Brain microvascular endothelial cell (primary cell): Measurements from ENCODE around the gene RBFOX2.

Experiments
- DNase-seq: peaks from one replicate; pipeline ENCODE4 v3.0.0-alpha.2; 2020
- H3K27ac ChIP-seq: fragments of 250-450 bp; sonication (Bioruptor Pico); 2 replicates; pipeline ENCODE4 v1.5.1; 2020; ENCODE audit warnings: mild to moderate bottlenecking, moderate library complexity
- H3K27me3 ChIP-seq: fragments of 250-450 bp; sonication (Bioruptor Pico); replicated peaks from 2 replicates; pipeline ENCODE4 v1.5.1; 2020; ENCODE audit warnings: mild to moderate bottlenecking
- H3K36me3 ChIP-seq: fragments of 250-450 bp; sonication (Bioruptor Pico); replicated peaks from 2 replicates; pipeline ENCODE4 v1.5.1; 2020; ENCODE audit warnings: mild to moderate bottlenecking
- H3K4me3 ChIP-seq: 2 replicates; pipeline ENCODE4 v1.5.1; 2011; ENCODE audit warnings: low read depth, mild to moderate bottlenecking, control low read depth, low read length, moderate library complexity
- in situ Hi-C: cut with HindIII; loops from 2 replicates; pipeline ENCODE4 v1.10.0; 2017; ENCODE audit warnings: low sequenced_read_pairs, low pct_ligation_motif_present
- TF ChIP-seq, protein P1 (sequence below): IDR thresholded peaks from 2 replicates; pipeline ENCODE4 v1.5.1; 2011; ENCODE audit warnings: low read depth, mild to moderate bottlenecking, moderate library complexity, low read length, control low read depth, inconsistent platforms; ENCODE audit errors: missing control alignments

RBFOX2 gene

DNA sequence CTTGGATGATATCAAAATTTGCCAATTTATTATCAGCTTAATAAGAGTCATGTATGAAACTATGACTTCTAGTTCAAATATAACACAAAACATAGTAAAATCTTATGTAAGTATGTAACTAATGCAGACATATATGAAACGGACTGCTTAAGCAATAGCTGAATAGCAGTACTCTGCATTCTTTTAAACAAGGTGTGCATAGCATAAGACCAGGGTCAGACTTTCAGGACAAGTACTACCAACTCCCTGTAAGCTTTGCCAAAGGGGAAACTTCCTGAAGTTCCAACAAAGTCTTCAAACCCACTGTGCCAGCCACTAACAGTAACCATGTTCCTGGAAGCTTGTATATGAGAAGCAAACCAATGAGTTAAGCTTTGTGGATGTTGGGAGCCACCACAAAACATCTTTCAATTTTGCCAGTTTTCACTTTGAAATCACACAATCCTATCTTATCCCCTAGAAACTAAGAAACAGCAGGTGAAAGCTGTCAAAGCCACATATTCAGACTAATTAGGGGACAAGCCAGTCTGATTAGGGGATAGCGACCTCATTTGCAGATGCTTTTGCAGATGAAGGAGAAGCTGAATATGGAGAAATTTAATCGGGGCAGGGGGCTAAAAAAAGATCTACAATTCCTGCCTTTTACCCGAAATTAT is 13.3 kb downstream of the RBFOX2 start:
- TF ChIP-seq, protein P1, sequence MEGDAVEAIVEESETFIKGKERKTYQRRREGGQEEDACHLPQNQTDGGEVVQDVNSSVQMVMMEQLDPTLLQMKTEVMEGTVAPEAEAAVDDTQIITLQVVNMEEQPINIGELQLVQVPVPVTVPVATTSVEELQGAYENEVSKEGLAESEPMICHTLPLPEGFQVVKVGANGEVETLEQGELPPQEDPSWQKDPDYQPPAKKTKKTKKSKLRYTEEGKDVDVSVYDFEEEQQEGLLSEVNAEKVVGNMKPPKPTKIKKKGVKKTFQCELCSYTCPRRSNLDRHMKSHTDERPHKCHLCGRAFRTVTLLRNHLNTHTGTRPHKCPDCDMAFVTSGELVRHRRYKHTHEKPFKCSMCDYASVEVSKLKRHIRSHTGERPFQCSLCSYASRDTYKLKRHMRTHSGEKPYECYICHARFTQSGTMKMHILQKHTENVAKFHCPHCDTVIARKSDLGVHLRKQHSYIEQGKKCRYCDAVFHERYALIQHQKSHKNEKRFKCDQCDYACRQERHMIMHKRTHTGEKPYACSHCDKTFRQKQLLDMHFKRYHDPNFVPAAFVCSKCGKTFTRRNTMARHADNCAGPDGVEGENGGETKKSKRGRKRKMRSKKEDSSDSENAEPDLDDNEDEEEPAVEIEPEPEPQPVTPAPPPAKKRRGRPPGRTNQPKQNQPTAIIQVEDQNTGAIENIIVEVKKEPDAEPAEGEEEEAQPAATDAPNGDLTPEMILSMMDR: no peak
- H3K36me3 ChIP-seq: no peaks in the 10 kb centered on the region
- no peaks in the 10 kb centered on the region for H3K27me3 ChIP-seq
- H3K4me3 ChIP-seq: no peak overlapping the region
- H3K27ac ChIP-seq: no peak overlapping the region
- no peak for DNase-seq
- in situ Hi-C loops: no loop called here

DNA sequence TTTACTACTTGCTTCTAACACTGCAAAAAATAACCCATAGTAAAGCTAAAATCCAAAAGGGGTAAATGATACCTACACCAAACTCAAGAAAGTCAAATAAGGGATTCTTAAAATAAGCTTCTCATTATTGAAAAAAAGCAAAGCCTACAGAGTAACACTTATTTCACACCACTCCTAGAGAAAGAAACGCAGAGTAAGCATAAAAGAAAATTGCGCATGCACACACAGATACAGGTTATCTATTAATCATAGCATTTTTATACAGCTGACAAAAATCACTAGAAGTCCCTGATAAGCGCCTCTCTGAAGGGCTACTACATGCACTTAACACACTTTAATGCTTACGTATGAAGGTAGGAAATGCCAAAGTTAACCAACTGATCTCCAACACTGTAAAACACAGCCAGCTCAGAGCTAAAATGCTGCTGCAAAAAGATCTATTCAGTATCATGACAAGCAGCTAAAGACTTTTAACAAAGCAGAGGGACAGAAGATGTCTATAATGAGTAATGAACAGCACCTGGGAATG is 14.0 kb downstream of the RBFOX2 start:
- Histone ChIP-seq H3K27me3 (no peaks in the 10 kb centered on the region), H3K27ac (no peak overlapping the region), H3K36me3 (no peaks in the 10 kb centered on the region), H3K4me3 (no peak overlapping the region)
- TF ChIP-seq, protein P1: no peak
- DNase-seq: no peak
- in situ Hi-C loops: no loop called here

- Histone ChIP-seq H3K4me3 (no peak overlapping the region), H3K27ac (no peak overlapping the region), H3K27me3 (no peaks in the 10 kb centered on the region), H3K36me3 (no peaks in the 10 kb centered on the region)
- TF ChIP-seq, protein P1: no peak
- no peak for DNase-seq
- in situ Hi-C loops: no loop called here
These were observed 16.3 kb downstream of the RBFOX2 start for GRCh38 chr22:36012332-36012731.

- no peak overlapping the region for H3K4me3 ChIP-seq
- peak overlapping the region; percentile 31 for H3K27ac ChIP-seq
- in situ Hi-C loops: no loop called here
- H3K36me3 ChIP-seq: no peaks in the 10 kb centered on the region
- TF ChIP-seq, protein P1: no peak
- peak; percentile 76 for DNase-seq
- H3K27me3 ChIP-seq: no peaks in the 10 kb centered on the region
These were observed 17.7 kb downstream of the RBFOX2 start for GRCh38 chr22:36010882-36011281.

DNA sequence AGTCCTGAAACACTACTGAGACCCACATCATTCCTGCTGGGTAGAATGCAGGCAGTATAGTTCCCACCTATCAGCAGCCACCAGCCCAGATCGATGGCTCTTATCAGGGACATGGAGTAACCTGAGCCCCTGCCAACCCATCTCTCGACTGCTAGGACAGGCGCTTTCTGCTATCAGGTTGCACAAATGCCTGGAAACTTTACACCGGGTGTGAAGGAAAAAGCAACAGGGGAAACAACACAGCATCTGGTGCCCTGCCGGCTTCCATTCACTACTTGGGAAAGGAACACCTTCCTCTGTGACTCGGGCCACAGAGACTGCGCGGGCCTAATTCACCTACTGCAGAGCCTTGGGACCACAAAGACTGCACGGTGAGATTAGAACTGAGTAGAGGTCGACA is 18.5 kb downstream of the RBFOX2 start:
- in situ Hi-C loops: no loop called here
- no peak for DNase-seq
- Histone ChIP-seq H3K4me3 (no peak overlapping the region), H3K36me3 (no peaks in the 10 kb centered on the region), H3K27ac (no peak overlapping the region), H3K27me3 (no peaks in the 10 kb centered on the region)
- TF ChIP-seq, protein P1: no peak

- TF ChIP-seq, protein P1: no peak
- no peaks in the 10 kb centered on the region for H3K27me3 ChIP-seq
- in situ Hi-C loops: no loop called here
- H3K27ac ChIP-seq: peak overlapping the region; percentile 48
- no peak overlapping the region for H3K4me3 ChIP-seq
- H3K36me3 ChIP-seq: no peaks in the 10 kb centered on the region
- DNase-seq: peak; percentile 78
These were observed 19.5 kb downstream of the RBFOX2 start for GRCh38 chr22:36009085-36009484.
